IMR-90 (cell line): Measurements from ENCODE around the gene ZFR2. TPM values are rescaled to one million over a fixed set of nuclear protein-coding genes. Genes with fewer than 3 reads are reported as not detected.

Experiments used
- ATAC-seq: fragments of 200-7000 bp; cut with Tn5 transposase; 2 replicates; pipeline ENCODE4 v1.9.1; 2020; ENCODE audit warnings: low read depth, mild to moderate bottlenecking, moderate library complexity
- BruUV-seq: library from RNA; stranded (reverse); fragments of 400-500 nt; replicated peaks from 2 replicates; lab custom pipeline; 2021; lab: Mats Ljungman, UMichigan
- CTCF ChIA-PET: fragments of 300-600 bp; formaldehyde crosslinking; extraction: SDS; loops from one replicate; lab custom pipeline; 2021; ENCODE audit warnings: antibody characterized with exemption; lab: Yijun Ruan, JAX
- POLR2A ChIA-PET: fragments of 300-600 bp; sonication (Branson Sonifier 250); formaldehyde crosslinking; loops from one replicate; lab custom pipeline; 2022; ENCODE audit warnings: antibody characterized with exemption; ENCODE audit not compliant: unreplicated experiment; lab: Charles Lee
- DNase-seq: peaks from one replicate; pipeline ENCODE4 v3.0.0; 2013
- H2AFZ ChIP-seq: replicated peaks from 2 replicates; pipeline ENCODE3; 2013; ENCODE audit warnings: low read length, mild to moderate bottlenecking; ENCODE audit not compliant: poor library complexity
- H2AK5ac ChIP-seq: 2 replicates; pipeline ENCODE4 v1.6.1; 2013; ENCODE audit warnings: low read depth, low read length, inconsistent platforms
- H2AK9ac ChIP-seq: replicated peaks from 2 replicates; pipeline ENCODE3; 2013; ENCODE audit warnings: mild to moderate bottlenecking, low read depth, low read length, moderate library complexity; ENCODE audit not compliant: poor library complexity
- H2BK120ac ChIP-seq: 2 replicates; pipeline ENCODE4 v1.6.1; 2013; ENCODE audit warnings: low read depth, low read length, inconsistent platforms
- H2BK15ac ChIP-seq: 3 replicates; pipeline ENCODE4 v1.6.1; 2013; ENCODE audit warnings: low read depth, low read length, inconsistent platforms
- H2BK20ac ChIP-seq: 2 replicates; pipeline ENCODE4 v1.6.1; 2013; ENCODE audit warnings: low read depth, mild to moderate bottlenecking, inconsistent platforms, low read length, moderate library complexity
- H2BK5ac ChIP-seq: 2 replicates; pipeline ENCODE4 v1.6.1; 2013; ENCODE audit warnings: mild to moderate bottlenecking, low read depth, low read length, inconsistent platforms; ENCODE audit not compliant: poor library complexity, severe bottlenecking
- H3K14ac ChIP-seq: replicated peaks from 2 replicates; pipeline ENCODE4 v1.6.1; 2013; ENCODE audit warnings: low read depth, low read length, inconsistent platforms
- H3K18ac ChIP-seq: 2 replicates; pipeline ENCODE4 v1.6.1; 2013; ENCODE audit warnings: low read depth, low read length, control low read depth
- H3K23ac ChIP-seq: 2 replicates; pipeline ENCODE4 v1.6.1; 2013; ENCODE audit warnings: low read depth, low read length, inconsistent platforms
- H3K27ac ChIP-seq: 2 replicates; pipeline ENCODE4 v1.5.1; 2013; ENCODE audit warnings: mild to moderate bottlenecking, control low read depth, low read length; ENCODE audit not compliant: insufficient read depth
- H3K27me3 ChIP-seq: 2 replicates; pipeline ENCODE4 v1.6.1; 2013; ENCODE audit warnings: low read length; ENCODE audit not compliant: control insufficient read depth, insufficient read depth
- H3K36me3 ChIP-seq: 2 replicates; pipeline ENCODE4 v1.6.1; 2013; ENCODE audit warnings: low read length, mixed read lengths; ENCODE audit not compliant: control insufficient read depth, insufficient read depth
- H3K4ac ChIP-seq: 2 replicates; pipeline ENCODE4 v1.6.1; 2013; ENCODE audit warnings: low read depth, low read length, inconsistent platforms
- H3K4me1 ChIP-seq: 2 replicates; pipeline ENCODE4 v1.6.1; 2013; ENCODE audit warnings: low read length, mixed read lengths; ENCODE audit not compliant: control insufficient read depth, insufficient read depth
- H3K4me2 ChIP-seq: 2 replicates; pipeline ENCODE4 v1.6.1; 2013; ENCODE audit warnings: low read depth, mild to moderate bottlenecking, control low read depth, low read length, moderate library complexity
- H3K4me3 ChIP-seq: 2 replicates; pipeline ENCODE4 v1.5.1; 2013; ENCODE audit warnings: low read depth, mild to moderate bottlenecking, control low read depth, low read length, moderate library complexity; ENCODE audit not compliant: insufficient read depth
- H3K56ac ChIP-seq: 2 replicates; pipeline ENCODE4 v1.6.1; 2013; ENCODE audit warnings: low read length, inconsistent platforms; ENCODE audit not compliant: insufficient read depth; ENCODE audit errors: extremely low read depth
- H3K79me1 ChIP-seq, 2 experiments: 2 replicates each; pipeline ENCODE4 v1.6.1; 2013; ENCODE audit warnings: low read length in 2 of 2, inconsistent platforms in 1 of 2, low read depth in 1 of 2
- H3K9ac ChIP-seq: 2 replicates; pipeline ENCODE4 v1.6.1; 2013; ENCODE audit warnings: low read depth, low read length, control low read depth
- H3K9me1 ChIP-seq: 2 replicates; pipeline ENCODE4 v1.6.1; 2013; ENCODE audit warnings: low read length, inconsistent platforms; ENCODE audit not compliant: insufficient read depth
- H3K9me3 ChIP-seq: 2 replicates; pipeline ENCODE4 v1.6.1; 2013; ENCODE audit warnings: low read length; ENCODE audit not compliant: control insufficient read depth, insufficient read depth
- H4K20me1 ChIP-seq: 2 replicates; pipeline ENCODE4 v1.6.1; 2013; ENCODE audit warnings: low read length, inconsistent platforms; ENCODE audit not compliant: insufficient read depth
- H4K5ac ChIP-seq: 2 replicates; pipeline ENCODE4 v1.6.1; 2013; ENCODE audit warnings: mild to moderate bottlenecking, low read depth, low read length, control low read depth
- H4K8ac ChIP-seq, 2 experiments: 2 replicates each; pipeline ENCODE4 v1.6.1; 2013; ENCODE audit warnings: low read depth in 2 of 2, low read length in 2 of 2, control low read depth in 1 of 2, inconsistent platforms in 1 of 2
- H4K91ac ChIP-seq: 2 replicates; pipeline ENCODE4 v1.6.1; 2013; ENCODE audit warnings: low read depth, low read length, inconsistent platforms; ENCODE audit not compliant: insufficient read depth
- BHLHE40 ChIP-seq: fragments of 150-350 bp; IDR thresholded peaks from 2 replicates; pipeline ENCODE4 v1.6.1; 2016; ENCODE audit warnings: mild to moderate bottlenecking, low read depth, low read length
- CEBPB ChIP-seq: IDR thresholded peaks from 2 replicates; pipeline ENCODE4 v1.6.1; 2012; ENCODE audit warnings: low read depth, low read length, improper control_type of control experiment
- CHD1 ChIP-seq: IDR thresholded peaks from 2 replicates; pipeline ENCODE4 v1.6.1; 2012; ENCODE audit warnings: low read depth, low read length, improper control_type of control experiment
- ELK1 ChIP-seq: fragments of 150-350 bp; IDR thresholded peaks from 2 replicates; pipeline ENCODE4 v1.6.1; 2016; ENCODE audit warnings: low read depth, mild to moderate bottlenecking, low read length, moderate library complexity, borderline replicate concordance
- FOS ChIP-seq: fragments of 150-350 bp; IDR thresholded peaks from 2 replicates; pipeline ENCODE4 v1.6.1; 2016; ENCODE audit warnings: low read depth, low read length
- MAFK ChIP-seq: IDR thresholded peaks from 2 replicates; pipeline ENCODE4 v1.6.1; 2012; ENCODE audit warnings: low read depth, low read length, improper control_type of control experiment
- MAZ ChIP-seq: IDR thresholded peaks from 2 replicates; pipeline ENCODE4 v1.6.1; 2012; ENCODE audit warnings: low read depth, mild to moderate bottlenecking, low read length, improper control_type of control experiment, moderate library complexity, borderline replicate concordance
- MXI1 ChIP-seq: IDR thresholded peaks from 2 replicates; pipeline ENCODE4 v1.6.1; 2012; ENCODE audit warnings: low read depth, mild to moderate bottlenecking, low read length, moderate library complexity, borderline replicate concordance
- NFE2L2 ChIP-seq: fragments of 150-350 bp; IDR thresholded peaks from 2 replicates; pipeline ENCODE4 v1.6.1; 2016; ENCODE audit warnings: low read depth, mild to moderate bottlenecking, low read length
- POLR2A ChIP-seq: IDR thresholded peaks from 2 replicates; pipeline ENCODE4 v1.6.1; 2012; ENCODE audit warnings: mild to moderate bottlenecking, low read depth, low read length
- RAD21 ChIP-seq: IDR thresholded peaks from 2 replicates; pipeline ENCODE4 v1.6.1; 2012; ENCODE audit warnings: low read length, improper control_type of control experiment
- RCOR1 ChIP-seq: IDR thresholded peaks from 2 replicates; pipeline ENCODE4 v1.6.1; 2012; ENCODE audit warnings: mild to moderate bottlenecking, low read length, improper control_type of control experiment; ENCODE audit not compliant: insufficient replicate concordance
- RFX5 ChIP-seq: IDR thresholded peaks from 2 replicates; pipeline ENCODE4 v1.8.0; 2012; ENCODE audit warnings: low read depth, mild to moderate bottlenecking, low read length, moderate library complexity
- SMC3 ChIP-seq: fragments of 150-350 bp; IDR thresholded peaks from 2 replicates; pipeline ENCODE4 v1.6.1; 2016; ENCODE audit warnings: low read depth, mild to moderate bottlenecking, antibody characterized with exemption, low read length, moderate library complexity
- WGBS, 2 experiments: methylation state at CpG; one replicate each; pipeline versions ENCODE4 v1.1.5 to v1.1.7; 2013; ENCODE audit warnings: missing lambda C conversion rate in 2 of 2; ENCODE audit not compliant: insufficient read length in 1 of 2; ENCODE audit errors: extremely low coverage in 2 of 2; 5-methylcytosine and 5-hydroxymethylcytosine counted together
- dilution Hi-C: fragments of 300-500 bp; cut with HindIII; formaldehyde crosslinking; loops from one replicate; pipeline ENCODE4 v1.14.3; 2018; ENCODE audit warnings: low sequenced_read_pairs; ENCODE audit not compliant: unreplicated experiment
- in situ Hi-C: fragments of 300-500 bp; cut with MboI; formaldehyde crosslinking; loops from 3 replicates; pipeline ENCODE4 v1.14.3; 2019; ENCODE audit warnings: low sequenced_read_pairs, inconsistent platforms, mixed read lengths
- intact Hi-C: fragments of 100-400 bp; cut with micrococcal nuclease; formaldehyde crosslinking; loops from 2 replicates; pipeline ENCODE4 v1.10.0; 2022
- polyA plus RNA-seq, 3 experiments: library from polyadenylated mRNA; depleted of rRNA; stranded (reverse); fragments of >200 nt; gene quantifications; 2 replicates each; pipeline ENCODE4 v1.2.3, GENCODE V29; 2012; ENCODE audit warnings: low replicate concordance in 1 of 3
- total RNA-seq: library from RNA; depleted of rRNA; stranded (reverse); fragments of >200 nt; gene quantifications from 2 replicates; pipeline ENCODE4 v1.2.3, GENCODE V29; 2012
- TF ChIP-seq, protein P1 (sequence below): fragments of 150-350 bp; IDR thresholded peaks from 2 replicates; pipeline ENCODE4 v1.6.1; 2017; ENCODE audit warnings: mild to moderate bottlenecking, antibody characterized with exemption, low read length, low read depth
- TF ChIP-seq, protein P2 (sequence below): conservative IDR thresholded peaks from 2 replicates; pipeline ENCODE4 v1.5.1; 2012; ENCODE audit warnings: mild to moderate bottlenecking, low read depth, low read length, improper control_type of control experiment

The ZFR2 gene
- total and polyA plus RNA-seq, 2 of the 4 experiments (the other 2 are of a cell fraction), result 0.19 TPM; not detected in 1

GRCh38 chr19:3771906-3772455 is 96.9 kb downstream of the ZFR2 start, which contains the start of gene RAX2:
Gene RAX2, minus strand, starts transcription at chr19:3772228. Its CDS starts 486 bp downstream, at chr19:3771742.
- ChIA-PET CTCF (no interaction called here), POLR2A (interaction anchor here (0.8 kb wide), 1 partner anchor 9 kb away, joined by 3 read pairs; the partner anchor contains the start of gene MRPL54)
- H3K4me3 ChIP-seq, result no peak within 1 kb of the TSS
- no peak within 1 kb of the TSS for H3K56ac ChIP-seq
- no CpG with 5 or more reads among the region's 23 CpGs for WGBS, 2 experiments
- no peak within 1 kb of the TSS for H4K5ac ChIP-seq
- H2BK5ac ChIP-seq, result no peak within 1 kb of the TSS
- in situ Hi-C loops (no loop called here), dilution Hi-C loops (no loop called here), intact Hi-C loops (no loop called here)
- no peaks in the 10 kb centered on the region for H3K4me1 ChIP-seq
- H2AK9ac ChIP-seq, result no peak within 1 kb of the TSS
- H3K9me1 ChIP-seq, result no peaks in the 10 kb centered on the region
- ATAC-seq (no peak), DNase-seq (no peak)
- no peak within 1 kb of the TSS for H3K9ac ChIP-seq
- no peak within 1 kb of the TSS for H3K4ac ChIP-seq
- peaks cover 5% of the 10 kb centered on the region; the same call in 1 of the 2 replicates for H3K27me3 ChIP-seq
- H2BK120ac ChIP-seq, result no peak within 1 kb of the TSS
- H3K9me3 ChIP-seq, result no peaks in the 10 kb centered on the region
- H4K20me1 ChIP-seq, result no peaks in the 10 kb centered on the region
- no peak within 1 kb of the TSS for H2BK15ac ChIP-seq
- no peak within 1 kb of the TSS for H4K8ac ChIP-seq
- H3K36me3 ChIP-seq, result peaks cover 17% of the 10 kb centered on the region
- H3K18ac ChIP-seq, result no peak within 1 kb of the TSS
- no TSS peak for BruUV-seq
- no peak within 1 kb of the TSS for H3K4me2 ChIP-seq
- no peak within 1 kb of the TSS for H2AFZ ChIP-seq
- H2BK20ac ChIP-seq, result no peak within 1 kb of the TSS
- H3K14ac ChIP-seq, result no peak within 1 kb of the TSS
- no peak within 1 kb of the TSS for H2AK5ac ChIP-seq
- H3K23ac ChIP-seq, result no peak within 1 kb of the TSS
- TF ChIP-seq, protein P1, sequence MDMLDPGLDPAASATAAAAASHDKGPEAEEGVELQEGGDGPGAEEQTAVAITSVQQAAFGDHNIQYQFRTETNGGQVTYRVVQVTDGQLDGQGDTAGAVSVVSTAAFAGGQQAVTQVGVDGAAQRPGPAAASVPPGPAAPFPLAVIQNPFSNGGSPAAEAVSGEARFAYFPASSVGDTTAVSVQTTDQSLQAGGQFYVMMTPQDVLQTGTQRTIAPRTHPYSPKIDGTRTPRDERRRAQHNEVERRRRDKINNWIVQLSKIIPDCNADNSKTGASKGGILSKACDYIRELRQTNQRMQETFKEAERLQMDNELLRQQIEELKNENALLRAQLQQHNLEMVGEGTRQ, result no peak
- no peak for TF ChIP-seq CHD1
- TF ChIP-seq FOS, result no peak
- TF ChIP-seq MAZ, result no peak
- no peak for TF ChIP-seq NFE2L2
- no peak for TF ChIP-seq RAD21
- TF ChIP-seq POLR2A, result no peak
- TF ChIP-seq BHLHE40, result no peak
- no peak for TF ChIP-seq CEBPB
- TF ChIP-seq, protein P2, sequence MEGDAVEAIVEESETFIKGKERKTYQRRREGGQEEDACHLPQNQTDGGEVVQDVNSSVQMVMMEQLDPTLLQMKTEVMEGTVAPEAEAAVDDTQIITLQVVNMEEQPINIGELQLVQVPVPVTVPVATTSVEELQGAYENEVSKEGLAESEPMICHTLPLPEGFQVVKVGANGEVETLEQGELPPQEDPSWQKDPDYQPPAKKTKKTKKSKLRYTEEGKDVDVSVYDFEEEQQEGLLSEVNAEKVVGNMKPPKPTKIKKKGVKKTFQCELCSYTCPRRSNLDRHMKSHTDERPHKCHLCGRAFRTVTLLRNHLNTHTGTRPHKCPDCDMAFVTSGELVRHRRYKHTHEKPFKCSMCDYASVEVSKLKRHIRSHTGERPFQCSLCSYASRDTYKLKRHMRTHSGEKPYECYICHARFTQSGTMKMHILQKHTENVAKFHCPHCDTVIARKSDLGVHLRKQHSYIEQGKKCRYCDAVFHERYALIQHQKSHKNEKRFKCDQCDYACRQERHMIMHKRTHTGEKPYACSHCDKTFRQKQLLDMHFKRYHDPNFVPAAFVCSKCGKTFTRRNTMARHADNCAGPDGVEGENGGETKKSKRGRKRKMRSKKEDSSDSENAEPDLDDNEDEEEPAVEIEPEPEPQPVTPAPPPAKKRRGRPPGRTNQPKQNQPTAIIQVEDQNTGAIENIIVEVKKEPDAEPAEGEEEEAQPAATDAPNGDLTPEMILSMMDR, result no peak
- no peak for TF ChIP-seq RCOR1
- TF ChIP-seq MXI1, result no peak
- TF ChIP-seq SMC3, result no peak
- no peak for TF ChIP-seq ELK1
- TF ChIP-seq MAFK, result no peak
- TF ChIP-seq RFX5, result no peak
- no peak within 1 kb of the TSS for H4K91ac ChIP-seq
- H3K79me1 ChIP-seq, result no peaks in the 10 kb centered on the region
- no peak within 1 kb of the TSS for H3K27ac ChIP-seq
